HEK293 (cell line): ENCODE data around the gene SCRN2.
A peak's percentile ranks its signal among the peaks of the same experiment; 100 is the strongest.

Source experiments
- CTCF ChIA-PET: fragments of 350-600 bp; formaldehyde crosslinking; extraction: SDS; loops from one replicate; lab custom pipeline; 2021; ENCODE audit warnings: antibody characterized with exemption; lab: Yijun Ruan, JAX
- POLR2A ChIA-PET: fragments of 300-600 bp; formaldehyde crosslinking; extraction: SDS; loops from one replicate; lab custom pipeline; 2020; ENCODE audit warnings: antibody characterized with exemption, inconsistent platforms; lab: Yijun Ruan, JAX
- H3K27ac ChIP-seq: fragments of 200-500 bp; sonication (Bioruptor generic); 2 replicates; pipeline ENCODE4 v1.5.1; 2014; ENCODE audit warnings: low read depth, low read length, control low read depth, inconsistent platforms; ENCODE audit errors: extremely low read depth
- H3K36me3 ChIP-seq, 2 experiments: fragments of 200-500 bp in 1 of 2; sonication (Bioruptor generic) in 1 of 2; 1 replicate in 1 of 2; 2 replicates in 1 of 2; pipeline ENCODE4 v1.5.1; 2014 to 2017; ENCODE audit warnings: inconsistent platforms in 2 of 2, low read length in 2 of 2; ENCODE audit not compliant: control insufficient read depth in 2 of 2, insufficient read depth in 1 of 2
- H3K4me1 ChIP-seq: fragments of 200-500 bp; sonication (Bioruptor generic); 2 replicates; pipeline ENCODE4 v1.5.1; 2014; ENCODE audit warnings: mild to moderate bottlenecking, low read length, inconsistent platforms; ENCODE audit not compliant: control insufficient read depth, insufficient read depth
- H3K4me3 ChIP-seq: 2 replicates; pipeline ENCODE4 v1.5.1; 2011; ENCODE audit warnings: low read depth, mild to moderate bottlenecking, control low read depth, low read length, moderate library complexity
- H3K9me3 ChIP-seq: fragments of 200-500 bp; sonication (Bioruptor generic); 2 replicates; pipeline ENCODE4 v1.5.1; 2014; ENCODE audit warnings: low read depth, low read length, inconsistent platforms; ENCODE audit not compliant: control insufficient read depth, insufficient read depth
- GLIS1 ChIP-seq: fragments of 450-650 bp; formaldehyde crosslinking; IDR thresholded peaks from 2 replicates; pipeline ENCODE4 v1.5.1; 2016; ENCODE audit warnings: missing biosample characterization, missing genetic modification characterization
- GLIS2 ChIP-seq: fragments of 450-650 bp; formaldehyde crosslinking; IDR thresholded peaks from 2 replicates; pipeline ENCODE4 v1.5.1; 2016; ENCODE audit warnings: missing biosample characterization, missing genetic modification characterization
- KLF7 ChIP-seq: fragments of 450-650 bp; formaldehyde crosslinking; IDR thresholded peaks from 2 replicates; pipeline ENCODE4 v1.5.1; 2016; ENCODE audit warnings: missing biosample characterization, missing genetic modification characterization, borderline replicate concordance
- SP2 ChIP-seq: fragments of 450-650 bp; formaldehyde crosslinking; IDR thresholded peaks from 2 replicates; pipeline ENCODE4 v1.5.1; 2016; ENCODE audit warnings: missing biosample characterization, missing genetic modification characterization
- ZBTB21 ChIP-seq: fragments of 450-650 bp; formaldehyde crosslinking; IDR thresholded peaks from 2 replicates; pipeline ENCODE4 v1.5.1; 2017; ENCODE audit warnings: missing biosample characterization, missing genetic modification characterization
- ZNF112 ChIP-seq: fragments of 450-650 bp; formaldehyde crosslinking; IDR thresholded peaks from 2 replicates; pipeline ENCODE4 v1.5.0; 2017; ENCODE audit warnings: missing biosample characterization, missing genetic modification characterization
- ZNF155 ChIP-seq: fragments of 450-650 bp; formaldehyde crosslinking; IDR thresholded peaks from 2 replicates; pipeline ENCODE4 v1.5.1; 2016; ENCODE audit warnings: missing biosample characterization, missing genetic modification characterization
- ZNF169 ChIP-seq: fragments of 450-650 bp; formaldehyde crosslinking; IDR thresholded peaks from 2 replicates; pipeline ENCODE4 v1.5.1; 2016; ENCODE audit warnings: missing biosample characterization, missing genetic modification characterization
- ZNF2 ChIP-seq: fragments of 450-650 bp; formaldehyde crosslinking; IDR thresholded peaks from 2 replicates; pipeline ENCODE4 v1.5.1; 2016; ENCODE audit warnings: missing biosample characterization, missing genetic modification characterization
- ZNF239 ChIP-seq: fragments of 450-650 bp; formaldehyde crosslinking; IDR thresholded peaks from 2 replicates; pipeline ENCODE4 v1.5.1; 2016; ENCODE audit warnings: missing biosample characterization, missing genetic modification characterization
- ZNF24 ChIP-seq: fragments of 450-650 bp; formaldehyde crosslinking; IDR thresholded peaks from 2 replicates; pipeline ENCODE4 v1.5.1; 2016; ENCODE audit warnings: missing biosample characterization, missing genetic modification characterization
- ZNF274 ChIP-seq, 2 experiments: fragments of 200-500 bp in 1 of 2; fragments of 450-650 bp in 1 of 2; sonication (Bioruptor generic) in 1 of 2; formaldehyde crosslinking in 1 of 2; IDR thresholded peaks; 2 replicates each; pipeline versions ENCODE4 v1.5.1 to v1.6.1; 2014 to 2016; ENCODE audit warnings: borderline replicate concordance in 1 of 2, inconsistent platforms in 1 of 2, low read length in 1 of 2, missing biosample characterization in 1 of 2, missing genetic modification characterization in 1 of 2
- ZNF37A ChIP-seq: fragments of 450-650 bp; IDR thresholded peaks from 2 replicates; pipeline ENCODE4 v1.5.1; 2018; ENCODE audit warnings: missing biosample characterization, missing genetic modification characterization
- ZNF555 ChIP-seq: fragments of 450-650 bp; formaldehyde crosslinking; conservative IDR thresholded peaks from 2 replicates; pipeline ENCODE4 v1.5.1; 2017; ENCODE audit warnings: missing biosample characterization, mild to moderate bottlenecking, missing genetic modification characterization, inconsistent platforms
- ZNF558 ChIP-seq: fragments of 450-650 bp; formaldehyde crosslinking; IDR thresholded peaks from 2 replicates; pipeline ENCODE4 v1.5.1; 2016; ENCODE audit warnings: missing biosample characterization, missing genetic modification characterization
- ZNF585B ChIP-seq: fragments of 450-650 bp; formaldehyde crosslinking; IDR thresholded peaks from 2 replicates; pipeline ENCODE4 v1.5.1; 2016; ENCODE audit warnings: missing biosample characterization, missing genetic modification characterization
- ZNF785 ChIP-seq: fragments of 450-650 bp; formaldehyde crosslinking; IDR thresholded peaks from 2 replicates; pipeline ENCODE4 v1.5.1; 2016; ENCODE audit warnings: missing biosample characterization, missing genetic modification characterization
- ZNF791 ChIP-seq: fragments of 450-650 bp; formaldehyde crosslinking; IDR thresholded peaks from 2 replicates; pipeline ENCODE4 v1.5.1; 2016; ENCODE audit warnings: missing biosample characterization, missing genetic modification characterization
- ZXDB ChIP-seq: fragments of 450-650 bp; formaldehyde crosslinking; IDR thresholded peaks from 2 replicates; pipeline ENCODE4 v1.5.1; 2016; ENCODE audit warnings: missing biosample characterization, missing genetic modification characterization
- TF ChIP-seq, protein P1 (sequence below): fragments of 450-650 bp; formaldehyde crosslinking; IDR thresholded peaks from 2 replicates; pipeline ENCODE4 v1.5.1; 2016; ENCODE audit warnings: missing biosample characterization, missing genetic modification characterization
- TF ChIP-seq, protein P2 (sequence below): fragments of 450-650 bp; formaldehyde crosslinking; IDR thresholded peaks from 2 replicates; pipeline ENCODE4 v1.5.1; 2016; ENCODE audit warnings: missing biosample characterization, missing genetic modification characterization
- TF ChIP-seq, protein P3 (sequence below): fragments of 450-650 bp; formaldehyde crosslinking; IDR thresholded peaks from 2 replicates; pipeline ENCODE4 v1.5.1; 2016; ENCODE audit warnings: missing biosample characterization, missing genetic modification characterization
- TF ChIP-seq, protein P4 (sequence below): fragments of 450-650 bp; formaldehyde crosslinking; IDR thresholded peaks from 2 replicates; pipeline ENCODE4 v1.5.1; 2016; ENCODE audit warnings: missing biosample characterization, missing genetic modification characterization
- TF ChIP-seq, protein P5 (sequence below): fragments of 450-650 bp; formaldehyde crosslinking; IDR thresholded peaks from 2 replicates; pipeline ENCODE4 v1.5.1; 2016; ENCODE audit warnings: missing biosample characterization, missing genetic modification characterization

Gene SCRN2

DNA sequence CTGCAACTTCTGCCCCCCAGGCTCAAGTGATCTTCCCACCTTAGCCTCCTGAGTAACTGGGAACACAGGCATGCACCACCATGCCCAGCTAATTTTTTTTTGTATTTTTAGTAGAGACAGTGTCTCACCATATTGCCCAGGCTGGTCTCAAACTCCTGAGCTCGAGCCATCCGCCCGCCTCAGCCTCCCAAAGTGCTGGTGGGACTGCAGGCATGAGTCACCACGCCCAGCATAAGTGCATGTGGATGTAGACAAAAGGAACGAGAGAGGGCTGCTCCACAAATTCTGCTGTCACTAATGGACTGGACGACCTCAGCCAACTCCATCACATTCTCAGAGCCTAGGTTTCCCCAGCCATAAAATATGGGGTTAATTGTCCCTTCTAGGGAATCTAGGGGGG, 47.2 kb upstream of the SCRN2 start (continued):
- TF ChIP-seq ZNF274 (IDR thresholded peaks at IDR 0.05; ENCODE audit: low read length) (no peak), ZNF274 (tag by site-specific recombination; IDR thresholded peaks at IDR 0.05; ENCODE audit: borderline replicate concordance) (no peak), ZNF37A (tag by site-specific recombination) (no peak), KLF7 (tag by site-specific recombination) (no peak), ZNF791 (tag by site-specific recombination) (no peak), ZNF155 (no peak), GLIS1 (tag by site-specific recombination) (peak; percentile 65), ZXDB (no peak), ZNF24 (tag by site-specific recombination) (no peak; the same call in 1 of the 2 replicates), ZNF169 (tag by site-specific recombination) (no peak), ZNF585B (no peak), ZNF555 (tag by site-specific recombination) (no peak), ZNF2 (no peak), ZBTB21 (tag by site-specific recombination) (peak; percentile 85), ZNF239 (tag by site-specific recombination) (no peak), ZNF112 (tag by site-specific recombination) (no peak), ZNF785 (tag by site-specific recombination) (no peak)
- TF ChIP-seq, protein P1, sequence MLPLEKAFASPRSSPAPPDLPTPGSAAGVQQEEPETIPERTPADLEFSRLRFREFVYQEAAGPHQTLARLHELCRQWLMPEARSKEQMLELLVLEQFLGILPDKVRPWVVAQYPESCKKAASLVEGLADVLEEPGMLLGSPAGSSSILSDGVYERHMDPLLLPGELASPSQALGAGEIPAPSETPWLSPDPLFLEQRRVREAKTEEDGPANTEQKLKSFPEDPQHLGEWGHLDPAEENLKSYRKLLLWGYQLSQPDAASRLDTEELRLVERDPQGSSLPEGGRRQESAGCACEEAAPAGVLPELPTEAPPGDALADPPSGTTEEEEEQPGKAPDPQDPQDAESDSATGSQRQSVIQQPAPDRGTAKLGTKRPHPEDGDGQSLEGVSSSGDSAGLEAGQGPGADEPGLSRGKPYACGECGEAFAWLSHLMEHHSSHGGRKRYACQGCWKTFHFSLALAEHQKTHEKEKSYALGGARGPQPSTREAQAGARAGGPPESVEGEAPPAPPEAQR: no peak
- TF ChIP-seq, protein P2, sequence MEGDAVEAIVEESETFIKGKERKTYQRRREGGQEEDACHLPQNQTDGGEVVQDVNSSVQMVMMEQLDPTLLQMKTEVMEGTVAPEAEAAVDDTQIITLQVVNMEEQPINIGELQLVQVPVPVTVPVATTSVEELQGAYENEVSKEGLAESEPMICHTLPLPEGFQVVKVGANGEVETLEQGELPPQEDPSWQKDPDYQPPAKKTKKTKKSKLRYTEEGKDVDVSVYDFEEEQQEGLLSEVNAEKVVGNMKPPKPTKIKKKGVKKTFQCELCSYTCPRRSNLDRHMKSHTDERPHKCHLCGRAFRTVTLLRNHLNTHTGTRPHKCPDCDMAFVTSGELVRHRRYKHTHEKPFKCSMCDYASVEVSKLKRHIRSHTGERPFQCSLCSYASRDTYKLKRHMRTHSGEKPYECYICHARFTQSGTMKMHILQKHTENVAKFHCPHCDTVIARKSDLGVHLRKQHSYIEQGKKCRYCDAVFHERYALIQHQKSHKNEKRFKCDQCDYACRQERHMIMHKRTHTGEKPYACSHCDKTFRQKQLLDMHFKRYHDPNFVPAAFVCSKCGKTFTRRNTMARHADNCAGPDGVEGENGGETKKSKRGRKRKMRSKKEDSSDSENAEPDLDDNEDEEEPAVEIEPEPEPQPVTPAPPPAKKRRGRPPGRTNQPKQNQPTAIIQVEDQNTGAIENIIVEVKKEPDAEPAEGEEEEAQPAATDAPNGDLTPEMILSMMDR (tag by site-specific recombination): no peak
- TF ChIP-seq, protein P3, sequence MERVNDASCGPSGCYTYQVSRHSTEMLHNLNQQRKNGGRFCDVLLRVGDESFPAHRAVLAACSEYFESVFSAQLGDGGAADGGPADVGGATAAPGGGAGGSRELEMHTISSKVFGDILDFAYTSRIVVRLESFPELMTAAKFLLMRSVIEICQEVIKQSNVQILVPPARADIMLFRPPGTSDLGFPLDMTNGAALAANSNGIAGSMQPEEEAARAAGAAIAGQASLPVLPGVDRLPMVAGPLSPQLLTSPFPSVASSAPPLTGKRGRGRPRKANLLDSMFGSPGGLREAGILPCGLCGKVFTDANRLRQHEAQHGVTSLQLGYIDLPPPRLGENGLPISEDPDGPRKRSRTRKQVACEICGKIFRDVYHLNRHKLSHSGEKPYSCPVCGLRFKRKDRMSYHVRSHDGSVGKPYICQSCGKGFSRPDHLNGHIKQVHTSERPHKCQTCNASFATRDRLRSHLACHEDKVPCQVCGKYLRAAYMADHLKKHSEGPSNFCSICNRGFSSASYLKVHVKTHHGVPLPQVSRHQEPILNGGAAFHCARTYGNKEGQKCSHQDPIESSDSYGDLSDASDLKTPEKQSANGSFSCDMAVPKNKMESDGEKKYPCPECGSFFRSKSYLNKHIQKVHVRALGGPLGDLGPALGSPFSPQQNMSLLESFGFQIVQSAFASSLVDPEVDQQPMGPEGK (tag by site-specific recombination): peak; percentile 66; the same call in 1 of the 2 replicates

DNA sequence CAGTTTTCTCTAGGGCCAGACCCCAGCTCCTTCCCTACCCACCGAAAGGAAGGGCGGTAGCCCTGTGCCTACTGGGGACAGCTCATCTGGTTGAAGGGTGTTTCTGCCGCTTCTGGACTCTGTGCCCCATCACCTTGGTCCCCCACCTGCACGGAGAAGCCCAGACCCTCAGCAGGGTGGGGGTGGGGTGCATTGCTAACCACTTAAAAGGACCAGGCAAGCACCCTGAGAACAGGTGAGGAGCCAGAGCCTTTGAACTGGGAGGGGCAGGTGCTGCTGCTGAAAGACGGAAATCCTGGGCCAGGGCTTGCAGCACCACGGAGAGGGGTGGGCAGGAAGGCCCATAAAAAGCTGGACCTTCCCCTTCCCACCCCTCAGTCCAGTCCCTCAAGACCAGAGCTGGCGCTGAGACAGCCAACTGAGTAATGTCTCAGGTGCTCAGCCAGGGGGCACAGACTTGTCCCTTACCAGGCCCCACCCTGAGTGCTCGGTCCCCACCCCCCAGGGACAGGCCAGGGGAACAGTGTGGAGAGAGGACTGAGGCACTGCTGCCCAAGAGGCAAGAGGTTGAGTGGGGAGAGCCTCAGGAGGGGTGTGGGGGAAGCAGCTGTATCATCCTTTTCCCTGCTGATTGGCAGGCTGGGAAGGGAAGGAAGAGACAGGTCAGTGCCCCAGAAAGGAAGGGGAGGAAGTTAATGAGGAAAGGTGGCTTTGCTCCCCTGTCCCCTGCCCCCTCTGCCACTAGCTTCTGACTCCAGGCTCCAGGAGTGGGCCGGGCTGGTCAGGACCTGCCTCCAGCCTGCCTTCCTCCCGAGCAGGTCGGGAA, 44.0 kb upstream of the SCRN2 start:
- POLR2A ChIA-PET: interaction anchor here (0.9 to 2.8 kb wide), 7 partner anchors 11 to 54 kb away, joined by 4 to 11 read pairs (median 5); partner anchors contain the start of genes LRRC46, MRPL10, SCRN2 and SP2
- Histone ChIP-seq H3K9me3 (no peaks in the 10 kb centered on the region), H3K4me1 (peaks cover 8% of the 10 kb centered on the region), H3K36me3 (no peaks in the 10 kb centered on the region), H3K4me3 (no peak overlapping the region), H3K27ac (no peak overlapping the region)
- CTCF ChIA-PET: interaction anchor here (1.1 to 18.5 kb wide), 3 partner anchors 27 to 133 kb away, joined by 3 to 837 read pairs (median 4); partner anchors contain the start of genes SCRN2 and SP6
- TF ChIP-seq ZNF155: no peak
- TF ChIP-seq GLIS2 (tag by site-specific recombination): 0 out of 2 replicates have a peak, but pooled peaks have one; percentile 38
- TF ChIP-seq ZNF558 (tag by site-specific recombination): no peak
- TF ChIP-seq SP2 (tag by site-specific recombination): peak; percentile 27; the same call in 1 of the 2 replicates
- TF ChIP-seq, protein P4, sequence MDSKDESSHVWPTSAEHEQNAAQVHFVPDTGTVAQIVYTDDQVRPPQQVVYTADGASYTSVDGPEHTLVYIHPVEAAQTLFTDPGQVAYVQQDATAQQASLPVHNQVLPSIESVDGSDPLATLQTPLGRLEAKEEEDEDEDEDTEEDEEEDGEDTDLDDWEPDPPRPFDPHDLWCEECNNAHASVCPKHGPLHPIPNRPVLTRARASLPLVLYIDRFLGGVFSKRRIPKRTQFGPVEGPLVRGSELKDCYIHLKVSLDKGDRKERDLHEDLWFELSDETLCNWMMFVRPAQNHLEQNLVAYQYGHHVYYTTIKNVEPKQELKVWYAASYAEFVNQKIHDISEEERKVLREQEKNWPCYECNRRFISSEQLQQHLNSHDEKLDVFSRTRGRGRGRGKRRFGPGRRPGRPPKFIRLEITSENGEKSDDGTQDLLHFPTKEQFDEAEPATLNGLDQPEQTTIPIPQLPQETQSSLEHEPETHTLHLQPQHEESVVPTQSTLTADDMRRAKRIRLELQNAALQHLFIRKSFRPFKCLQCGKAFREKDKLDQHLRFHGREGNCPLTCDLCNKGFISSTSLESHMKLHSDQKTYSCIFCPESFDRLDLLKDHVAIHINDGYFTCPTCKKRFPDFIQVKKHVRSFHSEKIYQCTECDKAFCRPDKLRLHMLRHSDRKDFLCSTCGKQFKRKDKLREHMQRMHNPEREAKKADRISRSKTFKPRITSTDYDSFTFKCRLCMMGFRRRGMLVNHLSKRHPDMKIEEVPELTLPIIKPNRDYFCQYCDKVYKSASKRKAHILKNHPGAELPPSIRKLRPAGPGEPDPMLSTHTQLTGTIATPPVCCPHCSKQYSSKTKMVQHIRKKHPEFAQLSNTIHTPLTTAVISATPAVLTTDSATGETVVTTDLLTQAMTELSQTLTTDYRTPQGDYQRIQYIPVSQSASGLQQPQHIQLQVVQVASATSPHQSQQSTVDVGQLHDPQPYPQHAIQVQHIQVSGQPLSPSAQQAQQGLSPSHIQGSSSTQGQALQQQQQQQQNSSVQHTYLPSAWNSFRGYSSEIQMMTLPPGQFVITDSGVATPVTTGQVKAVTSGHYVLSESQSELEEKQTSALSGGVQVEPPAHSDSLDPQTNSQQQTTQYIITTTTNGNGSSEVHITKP (tag by site-specific recombination): peak; percentile 33; the same call in 1 of the 2 replicates
- TF ChIP-seq, protein P5, sequence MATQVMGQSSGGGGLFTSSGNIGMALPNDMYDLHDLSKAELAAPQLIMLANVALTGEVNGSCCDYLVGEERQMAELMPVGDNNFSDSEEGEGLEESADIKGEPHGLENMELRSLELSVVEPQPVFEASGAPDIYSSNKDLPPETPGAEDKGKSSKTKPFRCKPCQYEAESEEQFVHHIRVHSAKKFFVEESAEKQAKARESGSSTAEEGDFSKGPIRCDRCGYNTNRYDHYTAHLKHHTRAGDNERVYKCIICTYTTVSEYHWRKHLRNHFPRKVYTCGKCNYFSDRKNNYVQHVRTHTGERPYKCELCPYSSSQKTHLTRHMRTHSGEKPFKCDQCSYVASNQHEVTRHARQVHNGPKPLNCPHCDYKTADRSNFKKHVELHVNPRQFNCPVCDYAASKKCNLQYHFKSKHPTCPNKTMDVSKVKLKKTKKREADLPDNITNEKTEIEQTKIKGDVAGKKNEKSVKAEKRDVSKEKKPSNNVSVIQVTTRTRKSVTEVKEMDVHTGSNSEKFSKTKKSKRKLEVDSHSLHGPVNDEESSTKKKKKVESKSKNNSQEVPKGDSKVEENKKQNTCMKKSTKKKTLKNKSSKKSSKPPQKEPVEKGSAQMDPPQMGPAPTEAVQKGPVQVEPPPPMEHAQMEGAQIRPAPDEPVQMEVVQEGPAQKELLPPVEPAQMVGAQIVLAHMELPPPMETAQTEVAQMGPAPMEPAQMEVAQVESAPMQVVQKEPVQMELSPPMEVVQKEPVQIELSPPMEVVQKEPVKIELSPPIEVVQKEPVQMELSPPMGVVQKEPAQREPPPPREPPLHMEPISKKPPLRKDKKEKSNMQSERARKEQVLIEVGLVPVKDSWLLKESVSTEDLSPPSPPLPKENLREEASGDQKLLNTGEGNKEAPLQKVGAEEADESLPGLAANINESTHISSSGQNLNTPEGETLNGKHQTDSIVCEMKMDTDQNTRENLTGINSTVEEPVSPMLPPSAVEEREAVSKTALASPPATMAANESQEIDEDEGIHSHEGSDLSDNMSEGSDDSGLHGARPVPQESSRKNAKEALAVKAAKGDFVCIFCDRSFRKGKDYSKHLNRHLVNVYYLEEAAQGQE (tag by site-specific recombination): peak; percentile 79
- peak; percentile 99 for TF ChIP-seq GLIS1 (tag by site-specific recombination)
